Measurements from ENCODE around the gene SLC35D2. TPM values are rescaled to one million over a fixed set of nuclear protein-coding genes. Genes with fewer than 3 reads are reported as not detected.

SLC35D2 gene
- total and polyA plus RNA-seq, 7 experiments from 2014 or later: 6.1 to 20.2 (median 13.3) TPM

DNA sequence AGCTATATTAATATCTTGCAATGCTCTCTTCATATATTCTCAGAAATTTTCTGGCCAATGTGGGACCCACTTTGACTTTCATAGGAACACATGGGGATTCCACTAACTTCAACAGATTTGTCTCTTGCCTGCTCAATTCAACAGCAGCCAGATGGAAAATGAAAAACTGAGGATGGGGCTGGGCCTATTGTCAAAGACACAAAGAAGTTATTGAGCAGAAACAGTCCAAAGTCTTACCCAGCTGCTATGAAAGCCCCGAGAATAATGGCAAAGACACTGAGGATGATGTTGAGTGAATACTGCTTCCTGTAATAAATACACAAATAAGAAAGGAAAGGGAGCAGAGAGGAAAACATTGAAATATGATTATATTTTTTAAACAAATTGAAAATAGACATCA lies 32.6 kb downstream of the SLC35D2 start:
- Histone ChIP-seq H3K36me3 (ENCODE audit: control insufficient read depth in 2 of 3, insufficient read depth in 3 of 3, low read length in 3 of 3) (peaks cover 0 to 7% (median 0%) of the 10 kb centered on the region in 3 experiments), H3K9me3 (ENCODE audit: control insufficient read depth in 2 of 3, low read length in 3 of 3) (peaks cover 0 to 7% (median 0%) of the 10 kb centered on the region in 3 experiments), H3K27ac (ENCODE audit: low read depth, low read length) (no peak overlapping the region), H3K27me3 (ENCODE audit: control insufficient read depth in 2 of 2, insufficient read depth in 2 of 2, low read length in 2 of 2) (no peaks in the 10 kb centered on the region), H3K4me3 (ENCODE audit: low read length) (no peak overlapping the region), H3K4me1 (ENCODE audit: control insufficient read depth in 2 of 2, insufficient read depth in 2 of 2, low read length in 2 of 2) (no peaks in the 10 kb centered on the region)
- H3K27me3 Mint-ChIP-seq: no peaks in the 10 kb centered on the region
- no peak overlapping the region for H3K27ac Mint-ChIP-seq
- CTCF ChIA-PET: no interaction called here
- POLR2A ChIA-PET: no interaction called here
- H3K4me3 Mint-ChIP-seq: no peak overlapping the region
- H3K9me3 Mint-ChIP-seq: peaks cover 0 to 5% (median 0%) of the 10 kb centered on the region in 11 donors
- intact Hi-C loops (cut with micrococcal nuclease): no loop called here
- DNase-seq (no peak), ATAC-seq (no peak)
- H3K4me1 Mint-ChIP-seq: no peaks in the 10 kb centered on the region
- H3K36me3 Mint-ChIP-seq: peaks cover 0 to 23% (median 14%) of the 10 kb centered on the region in 5 donors

- ATAC-seq: no peak
- Histone ChIP-seq H3K36me3 (ENCODE audit: control insufficient read depth in 2 of 3, insufficient read depth in 3 of 3, low read length in 3 of 3) (peaks cover 0 to 7% (median 0%) of the 10 kb centered on the region in 3 experiments), H3K4me3 (ENCODE audit: low read length) (no peak overlapping the region), H3K27ac (ENCODE audit: low read depth, low read length) (no peak overlapping the region), H3K9me3 (ENCODE audit: control insufficient read depth in 2 of 3, low read length in 3 of 3) (peaks cover 0 to 7% (median 0%) of the 10 kb centered on the region in 3 experiments), H3K27me3 (ENCODE audit: control insufficient read depth in 2 of 2, insufficient read depth in 2 of 2, low read length in 2 of 2) (no peaks in the 10 kb centered on the region), H3K4me1 (ENCODE audit: control insufficient read depth in 2 of 2, insufficient read depth in 2 of 2, low read length in 2 of 2) (no peaks in the 10 kb centered on the region)
- POLR2A ChIA-PET: no interaction called here
- Mint-ChIP-seq H3K36me3 (peaks cover 0 to 23% (median 14%) of the 10 kb centered on the region in 5 donors), H3K4me3 (no peak overlapping the region), H3K4me1 (no peaks in the 10 kb centered on the region), H3K27ac (no peak overlapping the region), H3K27me3 (no peaks in the 10 kb centered on the region), H3K9me3 (peaks cover 0 to 5% (median 0%) of the 10 kb centered on the region in 11 donors)
- intact Hi-C loops (cut with micrococcal nuclease): no loop called here
- CTCF ChIA-PET: interaction anchor here (0.6 kb wide), 1 partner anchor 13 kb away, joined by 3 read pairs; no protein-coding TSS in a partner anchor
- no peak for DNase-seq
These were observed 35.2 kb downstream of the SLC35D2 start for GRCh38 chr9:96348261-96348660.

DNA sequence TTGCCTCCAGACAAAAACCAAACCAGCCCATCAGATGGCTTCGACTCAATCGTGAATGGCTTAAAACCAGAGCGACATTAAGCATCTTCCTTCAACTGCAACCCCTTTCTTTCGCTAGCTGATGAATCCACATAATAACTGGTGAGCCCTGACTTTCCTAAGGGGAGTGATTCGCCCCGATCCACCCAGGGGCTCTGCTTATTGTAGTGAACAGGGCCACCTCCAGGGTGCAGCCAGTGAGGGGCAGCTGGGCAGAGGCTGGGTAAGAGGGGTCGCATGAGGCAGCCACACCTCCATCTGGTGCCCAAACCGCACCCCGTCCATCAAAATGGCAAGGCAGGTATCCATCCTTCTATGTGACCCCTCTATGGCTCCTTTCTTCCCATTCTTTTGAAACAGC lies 38.0 kb downstream of the SLC35D2 start:
- peaks cover 3 to 16% (median 10%) of the 10 kb centered on the region in 5 donors for H3K36me3 Mint-ChIP-seq
- POLR2A ChIA-PET: no interaction called here
- H3K9me3 Mint-ChIP-seq: peaks cover 0 to 5% (median 0%) of the 10 kb centered on the region in 11 donors
- DNase-seq: no peak
- CTCF ChIA-PET: no interaction called here
- Histone ChIP-seq H3K27me3 (ENCODE audit: control insufficient read depth in 2 of 2, insufficient read depth in 2 of 2, low read length in 2 of 2) (no peaks in the 10 kb centered on the region), H3K9me3 (ENCODE audit: control insufficient read depth in 2 of 3, low read length in 3 of 3) (peaks cover 0 to 7% (median 0%) of the 10 kb centered on the region in 3 experiments), H3K36me3 (ENCODE audit: control insufficient read depth in 2 of 3, insufficient read depth in 3 of 3, low read length in 3 of 3) (peaks cover 0 to 7% (median 0%) of the 10 kb centered on the region in 3 experiments), H3K4me3 (ENCODE audit: low read length) (no peak overlapping the region), H3K4me1 (ENCODE audit: control insufficient read depth in 2 of 2, insufficient read depth in 2 of 2, low read length in 2 of 2) (no peaks in the 10 kb centered on the region), H3K27ac (ENCODE audit: low read depth, low read length) (no peak overlapping the region)
- no peak overlapping the region for H3K27ac Mint-ChIP-seq
- intact Hi-C loops (cut with micrococcal nuclease): no loop called here
- no peak for ATAC-seq
- no peak overlapping the region for H3K4me3 Mint-ChIP-seq
- H3K27me3 Mint-ChIP-seq: no peaks in the 10 kb centered on the region
- no peaks in the 10 kb centered on the region for H3K4me1 Mint-ChIP-seq

- Mint-ChIP-seq H3K27me3 (no peaks in the 10 kb centered on the region), H3K27ac (no peak overlapping the region), H3K4me3 (no peak overlapping the region), H3K4me1 (no peaks in the 10 kb centered on the region), H3K9me3 (peaks cover 0 to 5% (median 0%) of the 10 kb centered on the region in 11 donors), H3K36me3 (peaks cover 3 to 19% (median 10%) of the 10 kb centered on the region in 5 donors)
- CTCF ChIA-PET: interaction anchor here (0.6 kb wide), 1 partner anchor 10 kb away, joined by 5 read pairs; no protein-coding TSS in a partner anchor
- Histone ChIP-seq H3K36me3 (ENCODE audit: control insufficient read depth in 2 of 3, insufficient read depth in 3 of 3, low read length in 3 of 3) (peaks cover 0 to 7% (median 0%) of the 10 kb centered on the region in 3 experiments), H3K4me3 (ENCODE audit: low read length) (no peak overlapping the region), H3K27ac (ENCODE audit: low read depth, low read length) (no peak overlapping the region), H3K9me3 (ENCODE audit: control insufficient read depth in 2 of 3, low read length in 3 of 3) (peaks cover 0 to 7% (median 0%) of the 10 kb centered on the region in 3 experiments), H3K27me3 (ENCODE audit: control insufficient read depth in 2 of 2, insufficient read depth in 2 of 2, low read length in 2 of 2) (no peaks in the 10 kb centered on the region), H3K4me1 (ENCODE audit: control insufficient read depth in 2 of 2, insufficient read depth in 2 of 2, low read length in 2 of 2) (no peaks in the 10 kb centered on the region)
- DNase-seq (no peak), ATAC-seq (no peak)
- POLR2A ChIA-PET: no interaction called here
- intact Hi-C loops (cut with micrococcal nuclease): no loop called here
These were observed 38.9 kb downstream of the SLC35D2 start for GRCh38 chr9:96344458-96345180.

GRCh38 chr9:96343515-96344360 lies 39.8 kb downstream of the SLC35D2 start:
- POLR2A ChIA-PET: no interaction called here
- H3K9me3 ChIP-seq (ENCODE audit: control insufficient read depth in 2 of 3, low read length in 3 of 3): peaks cover 0 to 7% (median 0%) of the 10 kb centered on the region in 3 experiments
- intact Hi-C loops (cut with micrococcal nuclease): no loop called here
- H3K4me1 ChIP-seq (ENCODE audit: control insufficient read depth in 2 of 2, insufficient read depth in 2 of 2, low read length in 2 of 2): no peaks in the 10 kb centered on the region
- CTCF ChIA-PET: no interaction called here
- Mint-ChIP-seq H3K4me1 (no peaks in the 10 kb centered on the region), H3K9me3 (peaks cover 0 to 5% (median 0%) of the 10 kb centered on the region in 11 donors), H3K4me3 (no peak overlapping the region), H3K27ac (no peak overlapping the region), H3K36me3 (peaks cover 3 to 12% (median 7%) of the 10 kb centered on the region in 5 donors), H3K27me3 (no peaks in the 10 kb centered on the region)
- DNase-seq (no peak), ATAC-seq (no peak)
- no peak overlapping the region for H3K27ac ChIP-seq (ENCODE audit: low read depth, low read length)
- no peaks in the 10 kb centered on the region for H3K27me3 ChIP-seq (ENCODE audit: control insufficient read depth in 2 of 2, insufficient read depth in 2 of 2, low read length in 2 of 2)
- peaks cover 0 to 7% (median 0%) of the 10 kb centered on the region in 3 experiments for H3K36me3 ChIP-seq (ENCODE audit: control insufficient read depth in 2 of 3, insufficient read depth in 3 of 3, low read length in 3 of 3)
- H3K4me3 ChIP-seq (ENCODE audit: low read length): no peak overlapping the region

DNA sequence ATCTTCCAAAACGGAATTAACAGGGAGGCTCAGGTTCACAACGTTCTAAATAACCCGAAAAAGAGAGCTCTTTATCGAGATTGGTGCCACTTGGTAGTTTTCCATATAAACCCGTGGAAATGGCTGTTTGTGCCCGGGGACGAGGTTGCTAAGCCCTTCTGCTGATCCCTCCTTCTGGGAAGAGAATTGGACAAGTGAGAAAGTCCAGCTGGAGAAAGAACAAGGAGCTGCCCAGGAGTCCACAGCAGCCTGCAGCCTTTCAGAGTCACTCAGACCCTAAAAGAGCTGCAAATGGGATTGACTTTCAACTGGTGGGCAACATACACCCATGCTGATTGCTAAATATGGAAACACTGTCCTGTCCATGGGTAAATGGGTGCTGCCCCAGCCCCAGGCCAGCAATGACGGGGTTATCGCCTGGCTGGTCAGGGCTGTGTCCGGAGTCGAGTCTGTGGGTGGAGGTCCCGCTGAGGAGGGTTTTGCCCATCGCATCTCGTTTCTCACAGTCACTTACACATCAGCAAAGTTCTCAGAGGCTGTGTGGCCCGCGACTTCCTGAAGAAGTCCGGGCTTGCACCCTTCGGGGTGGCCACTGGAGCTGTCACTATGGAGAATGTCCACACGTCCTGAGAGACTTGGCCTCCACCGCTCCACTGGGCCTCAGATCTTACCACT lies 40.8 kb downstream of the SLC35D2 start:
- Histone ChIP-seq H3K36me3 (ENCODE audit: control insufficient read depth in 2 of 3, insufficient read depth in 3 of 3, low read length in 3 of 3) (no peaks in the 10 kb centered on the region), H3K9me3 (ENCODE audit: control insufficient read depth in 2 of 3, low read length in 3 of 3) (no peaks in the 10 kb centered on the region), H3K27ac (ENCODE audit: low read depth, low read length) (no peak overlapping the region), H3K4me1 (ENCODE audit: control insufficient read depth in 2 of 2, insufficient read depth in 2 of 2, low read length in 2 of 2) (no peaks in the 10 kb centered on the region), H3K4me3 (ENCODE audit: low read length) (no peak overlapping the region), H3K27me3 (ENCODE audit: control insufficient read depth in 2 of 2, insufficient read depth in 2 of 2, low read length in 2 of 2) (no peaks in the 10 kb centered on the region)
- H3K27me3 Mint-ChIP-seq: no peaks in the 10 kb centered on the region
- no peaks in the 10 kb centered on the region for H3K4me1 Mint-ChIP-seq
- H3K36me3 Mint-ChIP-seq: peaks cover 0 to 3% (median 1%) of the 10 kb centered on the region in 5 donors
- ATAC-seq (no peak), DNase-seq (no peak)
- ChIA-PET POLR2A (no interaction called here), CTCF (no interaction called here)
- no peak overlapping the region for H3K27ac Mint-ChIP-seq
- no peak overlapping the region for H3K4me3 Mint-ChIP-seq
- intact Hi-C loops (cut with micrococcal nuclease): no loop called here
- no peaks in the 10 kb centered on the region for H3K9me3 Mint-ChIP-seq

All from naive thymus-derived CD4-positive, alpha-beta T cell (primary cell).